Stomach smooth muscle (tissue), 2 donors: ENCODE results near the gene HSPBP1.

ENCODE experiments used
- H3K27ac ChIP-seq: one replicate; pipeline ENCODE4 v1.7.0; 2013; ENCODE audit warnings: mild to moderate bottlenecking, low read length, inconsistent platforms
- H3K27me3 ChIP-seq, 2 donors: one replicate each; pipeline ENCODE4 v1.7.0; 2013; ENCODE audit warnings: low read length in 2 of 2; ENCODE audit not compliant: insufficient read depth in 2 of 2, control insufficient read depth in 1 of 2
- H3K36me3 ChIP-seq, 2 donors: one replicate each; pipeline ENCODE4 v1.7.0; 2013; ENCODE audit warnings: low read length in 2 of 2; ENCODE audit not compliant: control insufficient read depth in 2 of 2, insufficient read depth in 2 of 2
- H3K4me1 ChIP-seq: one replicate; pipeline ENCODE4 v1.7.0; 2013; ENCODE audit warnings: low read length; ENCODE audit not compliant: control insufficient read depth, insufficient read depth
- H3K4me3 ChIP-seq, 2 donors: one replicate each; pipeline ENCODE4 v1.7.0; 2013; ENCODE audit warnings: low read length in 2 of 2
- H3K9ac ChIP-seq, 2 donors: one replicate each; pipeline ENCODE4 v1.7.0; 2013; ENCODE audit warnings: low read length in 2 of 2, mild to moderate bottlenecking in 1 of 2
- H3K9me3 ChIP-seq, 2 donors: one replicate each; pipeline ENCODE4 v1.7.0; 2013; ENCODE audit warnings: low read length in 2 of 2; ENCODE audit not compliant: control insufficient read depth in 2 of 2
- donor health status: healthy.
- donor health status: Pancreatic carcinoma.

HSPBP1 gene

GRCh38 chr19:55253842-55254624, 25.9 kb downstream of the HSPBP1 start:
- Histone ChIP-seq H3K27me3 (no peaks in the 10 kb centered on the region), H3K4me1 (peaks cover 46% of the 10 kb centered on the region), H3K4me3 (peak overlapping the region in 1 of 2 donors; percentile 29), H3K36me3 (peaks cover 0 to 5% of the 10 kb centered on the region in 2 donors), H3K9ac (peak overlapping the region in 1 of 2 donors; percentile 36), H3K9me3 (no peaks in the 10 kb centered on the region), H3K27ac (no peak overlapping the region)

GRCh38 chr19:55252760-55253663, 26.9 kb downstream of the HSPBP1 start:
- H3K4me3 ChIP-seq, result no peak overlapping the region
- H3K4me1 ChIP-seq, result peaks cover 51% of the 10 kb centered on the region
- H3K27ac ChIP-seq, result no peak overlapping the region

GRCh38 chr19:55251341-55252081, 28.4 kb downstream of the HSPBP1 start:
- H3K36me3 ChIP-seq, result peaks cover 0 to 8% of the 10 kb centered on the region in 2 donors
- no peak overlapping the region for H3K27ac ChIP-seq
- no peak overlapping the region for H3K9ac ChIP-seq
- no peak overlapping the region for H3K4me3 ChIP-seq
- H3K9me3 ChIP-seq, result no peaks in the 10 kb centered on the region
- H3K4me1 ChIP-seq, result peaks cover 41% of the 10 kb centered on the region
- H3K27me3 ChIP-seq, result no peaks in the 10 kb centered on the region

More at GRCh38 chr19:55252760-55253663, 26.9 kb downstream of the HSPBP1 start:
- Histone ChIP-seq H3K9me3 (no peaks in the 10 kb centered on the region), H3K36me3 (peaks cover 0 to 5% of the 10 kb centered on the region in 2 donors), H3K9ac (no peak overlapping the region), H3K27me3 (no peaks in the 10 kb centered on the region)

- H3K4me3 ChIP-seq, result no peak overlapping the region
- no peaks in the 10 kb centered on the region for H3K9me3 ChIP-seq
- peaks cover 6 to 12% of the 10 kb centered on the region in 2 donors for H3K36me3 ChIP-seq
- no peaks in the 10 kb centered on the region for H3K27me3 ChIP-seq
- no peak overlapping the region for H3K27ac ChIP-seq
- no peak overlapping the region for H3K9ac ChIP-seq
- H3K4me1 ChIP-seq, result peaks cover 30% of the 10 kb centered on the region
These were observed 29.5 kb downstream of the HSPBP1 start for GRCh38 chr19:55250262-55251036.

GRCh38 chr19:55249841-55250240, 30.1 kb downstream of the HSPBP1 start:
- peaks cover 25% of the 10 kb centered on the region for H3K4me1 ChIP-seq
- H3K27ac ChIP-seq, result no peak overlapping the region

GRCh38 chr19:55248704-55249103, 31.2 kb downstream of the HSPBP1 start:
- Histone ChIP-seq H3K36me3 (peaks cover 23 to 26% of the 10 kb centered on the region in 2 donors), H3K9me3 (no peaks in the 10 kb centered on the region), H3K4me3 (no peak overlapping the region), H3K9ac (no peak overlapping the region), H3K27ac (no peak overlapping the region), H3K27me3 (no peaks in the 10 kb centered on the region), H3K4me1 (peaks cover 19% of the 10 kb centered on the region)

More at GRCh38 chr19:55249841-55250240, 30.1 kb downstream of the HSPBP1 start:
- Histone ChIP-seq H3K9me3 (no peaks in the 10 kb centered on the region), H3K27me3 (no peaks in the 10 kb centered on the region), H3K36me3 (peaks cover 12 to 16% of the 10 kb centered on the region in 2 donors), H3K9ac (no peak overlapping the region), H3K4me3 (no peak overlapping the region)

GRCh38 chr19:55248166-55248675, 31.7 kb downstream of the HSPBP1 start:
- H3K4me3 ChIP-seq, result peak overlapping the region in 1 of 2 donors; percentile 8
- H3K36me3 ChIP-seq, result peaks cover 26 to 28% of the 10 kb centered on the region in 2 donors
- H3K9me3 ChIP-seq, result no peaks in the 10 kb centered on the region
- H3K27ac ChIP-seq, result no peak overlapping the region
- no peaks in the 10 kb centered on the region for H3K27me3 ChIP-seq
- H3K4me1 ChIP-seq, result peaks cover 18% of the 10 kb centered on the region
- no peak overlapping the region for H3K9ac ChIP-seq

- H3K36me3 ChIP-seq, result peaks cover 28 to 31% of the 10 kb centered on the region in 2 donors
- H3K27ac ChIP-seq, result no peak overlapping the region
These were observed 32.2 kb downstream of the HSPBP1 start for GRCh38 chr19:55247621-55248099.

GRCh38 chr19:55246462-55247451, 33.2 kb downstream of the HSPBP1 start:
- Histone ChIP-seq H3K4me1 (peaks cover 16% of the 10 kb centered on the region), H3K27me3 (no peaks in the 10 kb centered on the region), H3K9ac (no peak overlapping the region), H3K4me3 (no peak overlapping the region), H3K36me3 (peaks cover 36 to 39% of the 10 kb centered on the region in 2 donors), H3K27ac (no peak overlapping the region), H3K9me3 (no peaks in the 10 kb centered on the region)

More at GRCh38 chr19:55247621-55248099, 32.2 kb downstream of the HSPBP1 start:
- Histone ChIP-seq H3K9ac (peak overlapping the region in 1 of 2 donors; percentile 42), H3K9me3 (no peaks in the 10 kb centered on the region), H3K27me3 (no peaks in the 10 kb centered on the region), H3K4me3 (no peak overlapping the region), H3K4me1 (peaks cover 18% of the 10 kb centered on the region)
